ENCODE results near the gene NDUFV3.
"Not testable (repeated sequence)": the region's sequence is repeated elsewhere in the genome, so short reads cannot be mapped to it uniquely, and the experiment has no call there.

The NDUFV3 gene

DNA sequence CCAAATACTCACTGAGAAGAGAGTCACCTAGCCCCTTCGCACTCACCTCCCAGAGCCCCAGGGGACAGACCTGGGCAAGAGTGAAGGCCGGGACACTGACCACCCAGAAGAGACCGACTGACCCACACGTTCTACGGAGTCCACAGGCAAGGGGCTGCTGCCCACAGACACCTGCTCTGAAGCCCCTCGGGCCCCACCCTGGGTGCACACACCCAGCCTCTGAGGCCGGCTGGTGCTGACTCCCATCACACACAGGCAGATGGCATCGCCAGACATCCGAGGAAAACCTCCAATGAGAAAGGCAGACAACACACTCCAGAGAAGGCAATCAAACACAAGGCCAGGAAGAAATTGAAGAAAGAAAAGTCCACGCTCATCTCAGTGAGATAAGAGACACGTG is 35.9 kb upstream of the NDUFV3 start:
- no peak for DNase-seq

DNA sequence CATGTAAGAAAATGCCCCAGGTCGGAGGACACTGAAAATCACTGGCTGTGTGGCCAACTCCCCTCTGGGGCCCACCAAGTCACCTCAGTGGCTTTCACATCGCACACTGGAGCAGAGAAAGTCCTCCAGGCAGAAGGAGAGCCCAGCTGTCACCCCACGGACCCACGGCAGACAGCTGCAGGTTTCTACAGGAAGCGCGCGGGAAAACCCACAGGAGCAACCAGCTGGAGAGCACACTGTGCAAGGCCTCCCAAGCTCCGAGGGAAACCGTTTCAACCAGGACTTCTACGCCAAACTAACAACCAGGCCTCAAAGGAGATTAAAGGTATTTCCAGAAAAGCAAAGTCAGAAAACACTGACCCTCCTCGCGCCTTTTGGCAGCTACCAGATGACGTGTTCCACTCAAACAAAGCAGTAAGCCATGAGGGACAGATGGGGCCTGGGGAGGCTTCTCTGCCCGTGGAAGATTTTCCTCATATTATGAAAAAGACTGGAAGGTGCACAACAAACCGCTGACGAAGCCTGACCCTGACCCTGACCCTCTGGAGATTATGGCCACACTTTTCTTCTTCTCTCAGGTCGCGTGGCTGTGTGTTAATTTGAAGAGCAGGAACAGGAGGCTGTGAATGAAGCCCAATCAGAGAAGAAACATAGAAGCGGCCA is 34.8 kb upstream of the NDUFV3 start:
- no peak for DNase-seq

DNA sequence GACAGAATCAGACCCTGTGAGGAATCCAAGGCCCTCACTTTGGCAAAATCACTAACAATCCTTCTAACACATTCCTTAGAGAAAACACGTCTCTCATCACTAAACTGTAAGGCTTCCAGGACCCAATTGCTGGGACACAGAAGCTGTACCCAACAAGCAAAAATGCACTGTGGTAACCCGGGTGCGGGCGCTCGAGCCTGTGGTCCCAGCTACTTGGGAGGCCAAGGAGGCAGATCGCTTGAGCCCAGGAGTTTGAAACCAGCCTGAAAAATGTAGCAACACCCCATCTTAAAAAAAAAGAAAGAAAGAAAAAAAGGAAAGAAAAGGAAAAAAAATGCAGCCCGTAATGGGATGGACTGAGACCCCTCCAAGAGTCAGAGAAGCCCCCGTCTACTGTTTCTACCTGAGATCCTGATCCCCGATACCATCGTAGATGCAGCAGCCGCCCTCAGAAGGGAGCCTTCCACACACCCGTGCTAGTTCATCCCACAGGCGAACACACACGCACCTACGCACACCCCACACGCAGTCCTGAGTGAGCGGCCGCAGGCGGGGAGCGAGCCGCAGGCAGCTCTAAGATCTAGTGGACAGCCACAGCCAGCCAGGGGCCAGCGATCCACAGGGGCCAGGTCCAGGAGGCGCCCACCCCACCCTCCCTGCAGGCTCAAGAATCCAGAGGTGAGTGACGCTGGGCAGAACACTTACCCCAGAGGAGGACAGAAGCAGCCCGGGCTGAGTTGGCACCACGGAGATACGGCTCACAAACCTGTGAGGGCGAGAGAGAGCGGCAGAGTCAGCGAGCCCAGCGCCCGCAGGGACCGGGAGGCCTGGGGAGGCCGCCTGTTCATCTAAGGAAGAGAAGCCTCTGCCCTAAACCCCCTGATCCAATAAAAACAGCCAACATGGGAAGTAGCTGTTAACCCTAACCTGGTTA is 33.9 kb upstream of the NDUFV3 start:
- no peak for DNase-seq

DNA sequence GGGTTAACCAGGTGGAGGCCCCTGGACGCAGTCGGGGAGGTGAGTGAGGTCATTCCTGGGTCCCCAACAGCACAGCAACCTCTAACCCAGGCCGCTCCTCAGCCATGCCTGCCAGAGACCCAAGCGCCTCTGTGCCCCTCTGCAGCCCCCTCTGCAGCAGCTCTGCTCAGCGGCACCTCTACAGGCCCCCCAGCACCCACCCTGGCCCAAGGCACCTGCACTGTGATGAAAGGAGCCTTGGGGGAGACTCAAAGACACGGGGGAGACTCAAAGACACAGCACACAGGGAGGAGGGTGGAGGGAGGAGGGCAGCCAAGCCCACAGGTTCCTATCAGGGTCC is 33.2 kb upstream of the NDUFV3 start:
- DNase-seq, result no peak

DNA sequence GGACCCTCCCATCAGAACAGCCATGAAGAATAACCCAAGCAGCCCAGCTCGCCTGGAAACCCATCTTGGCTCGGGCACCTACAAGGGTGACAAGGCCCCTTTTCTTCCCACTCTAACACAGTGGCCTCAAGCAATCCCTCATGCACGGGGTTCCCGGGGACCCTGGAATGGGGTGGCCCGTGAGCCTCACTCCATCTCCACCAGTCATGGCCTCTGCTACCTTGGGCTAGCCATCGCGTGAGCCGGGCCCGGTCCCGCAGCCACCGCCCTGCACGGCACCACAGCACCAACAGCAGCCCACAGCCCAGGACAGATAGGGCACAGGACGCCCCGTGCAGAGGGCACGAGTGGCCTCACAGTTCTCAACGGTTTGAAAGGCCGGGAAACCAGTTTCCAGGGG is 32.8 kb upstream of the NDUFV3 start:
- DNase-seq, result no peak

DNA sequence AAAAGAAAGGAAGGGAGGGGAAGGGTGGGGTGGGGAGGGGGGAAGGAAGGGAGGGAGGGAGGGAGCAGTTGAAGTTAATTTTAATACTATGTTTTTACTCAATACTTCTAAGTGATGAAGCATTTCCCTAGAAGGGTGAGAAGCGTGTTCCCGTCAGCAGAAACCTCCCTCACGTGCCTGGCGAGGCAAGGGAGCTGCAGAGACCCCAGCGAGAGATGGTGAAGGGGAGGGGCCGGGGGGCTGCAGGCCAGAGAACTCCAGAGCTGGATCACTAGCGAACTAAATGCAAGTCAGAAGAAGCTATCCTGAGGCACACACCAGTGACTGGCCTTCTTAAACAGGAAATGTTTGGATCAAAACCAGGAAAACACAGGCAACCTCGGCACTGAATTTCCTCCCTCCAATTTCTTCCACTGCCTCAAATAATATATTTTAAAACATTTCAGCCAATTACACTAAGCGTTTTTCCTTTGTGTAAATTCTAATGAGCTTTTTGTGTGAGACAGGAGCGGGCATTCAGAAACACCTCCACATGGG is 31.7 kb upstream of the NDUFV3 start:
- no peak for DNase-seq

DNA sequence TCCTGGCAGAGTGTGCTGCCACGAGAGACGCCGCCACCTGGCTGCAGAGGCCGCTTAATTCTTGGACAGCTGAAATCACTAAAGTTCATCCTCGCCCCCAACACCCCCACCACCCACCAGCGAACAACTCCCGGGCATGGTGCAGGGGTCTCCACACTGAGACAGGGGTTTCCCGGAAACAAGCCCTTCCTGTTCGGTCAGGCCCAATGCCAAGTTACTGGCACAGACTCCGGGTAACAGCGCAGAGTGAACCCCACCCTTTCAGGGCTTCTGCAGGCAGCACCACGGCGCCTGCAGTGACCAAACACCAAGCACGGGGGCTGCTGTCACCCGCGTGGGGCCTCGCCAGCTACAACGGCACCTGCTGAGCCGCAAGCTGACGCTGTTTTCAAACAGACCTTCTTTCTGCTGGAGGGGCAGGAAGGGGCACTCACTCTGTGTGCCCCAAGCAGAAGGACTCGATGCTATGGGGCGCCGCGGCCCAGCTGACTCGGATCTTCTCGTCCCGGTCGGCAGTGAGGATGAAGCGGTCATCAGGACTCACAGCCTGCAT is 31.2 kb upstream of the NDUFV3 start:
- DNase-seq, result no peak

DNA sequence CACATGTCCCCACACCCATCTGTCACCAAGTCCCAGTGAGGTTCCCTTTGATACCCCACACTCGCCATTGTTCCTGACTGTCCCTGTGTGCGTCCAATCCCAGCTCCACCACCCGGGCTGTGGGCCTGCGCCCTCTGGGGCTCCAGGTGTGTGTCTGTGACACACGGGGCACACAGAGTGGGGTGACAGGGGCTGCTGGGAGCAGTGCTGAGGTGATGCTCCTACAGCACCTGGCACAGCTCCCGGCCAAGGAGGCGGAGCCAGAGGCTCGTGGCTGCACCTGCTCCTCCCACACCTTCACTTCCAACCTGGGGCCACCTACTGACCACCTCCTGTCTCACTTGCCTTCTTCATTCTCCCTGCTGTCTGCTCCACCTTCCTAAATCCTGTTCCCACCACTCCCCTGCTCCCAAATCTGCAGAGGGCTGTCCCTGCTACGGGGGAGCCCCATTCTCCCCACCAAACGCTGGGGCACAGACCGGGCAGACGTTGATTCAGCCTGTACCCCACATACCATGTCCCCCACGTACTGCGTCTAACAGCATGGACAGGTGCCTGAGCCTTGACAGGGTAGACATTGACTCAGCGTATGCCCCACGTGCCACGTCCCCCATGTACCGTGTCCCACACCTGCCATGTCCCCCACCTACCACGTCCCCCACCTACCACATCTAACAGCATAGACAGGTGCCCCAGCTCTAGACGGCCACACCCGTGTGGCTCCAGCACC is 30.2 kb upstream of the NDUFV3 start:
- DNase-seq, result no peak

DNA sequence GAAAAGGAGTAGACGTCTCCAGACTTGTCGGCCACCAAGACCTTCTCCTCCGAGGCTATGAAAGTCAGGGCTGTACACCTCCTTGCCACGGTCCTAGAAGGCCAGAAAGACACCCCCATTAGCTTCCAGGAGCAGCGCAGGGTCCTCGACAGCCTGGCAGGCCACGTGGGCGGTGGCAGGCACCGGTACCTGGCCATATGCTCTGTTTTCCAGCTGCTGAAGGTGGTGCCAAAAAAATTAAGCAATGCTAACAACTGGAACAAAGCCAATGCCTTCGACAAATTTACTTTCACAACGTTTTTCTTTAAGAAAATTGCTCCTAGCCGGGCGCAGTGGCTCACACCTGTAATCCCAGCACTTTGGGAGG is 29.6 kb upstream of the NDUFV3 start:
- DNase-seq, result no peak

DNA sequence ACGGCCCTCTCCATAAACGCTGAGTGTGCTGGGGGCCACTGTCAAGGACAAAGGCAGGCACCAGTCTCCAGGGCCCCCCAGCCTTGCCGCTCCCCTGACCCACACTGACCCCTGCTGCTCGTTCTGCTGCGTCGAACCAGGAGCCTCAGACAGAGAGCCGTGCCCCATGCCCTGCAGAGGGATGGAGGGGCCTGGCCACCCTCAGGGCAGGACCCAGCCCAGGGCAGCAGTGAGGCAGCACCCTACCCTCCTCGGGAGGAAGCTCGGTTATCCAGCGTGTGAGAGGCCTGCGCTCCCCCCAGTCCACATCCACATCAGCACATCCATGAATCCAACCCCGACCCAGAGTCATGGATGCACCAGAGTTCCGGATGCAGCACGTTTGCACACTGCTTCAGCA is 28.8 kb upstream of the NDUFV3 start:
- no peak for DNase-seq

DNA sequence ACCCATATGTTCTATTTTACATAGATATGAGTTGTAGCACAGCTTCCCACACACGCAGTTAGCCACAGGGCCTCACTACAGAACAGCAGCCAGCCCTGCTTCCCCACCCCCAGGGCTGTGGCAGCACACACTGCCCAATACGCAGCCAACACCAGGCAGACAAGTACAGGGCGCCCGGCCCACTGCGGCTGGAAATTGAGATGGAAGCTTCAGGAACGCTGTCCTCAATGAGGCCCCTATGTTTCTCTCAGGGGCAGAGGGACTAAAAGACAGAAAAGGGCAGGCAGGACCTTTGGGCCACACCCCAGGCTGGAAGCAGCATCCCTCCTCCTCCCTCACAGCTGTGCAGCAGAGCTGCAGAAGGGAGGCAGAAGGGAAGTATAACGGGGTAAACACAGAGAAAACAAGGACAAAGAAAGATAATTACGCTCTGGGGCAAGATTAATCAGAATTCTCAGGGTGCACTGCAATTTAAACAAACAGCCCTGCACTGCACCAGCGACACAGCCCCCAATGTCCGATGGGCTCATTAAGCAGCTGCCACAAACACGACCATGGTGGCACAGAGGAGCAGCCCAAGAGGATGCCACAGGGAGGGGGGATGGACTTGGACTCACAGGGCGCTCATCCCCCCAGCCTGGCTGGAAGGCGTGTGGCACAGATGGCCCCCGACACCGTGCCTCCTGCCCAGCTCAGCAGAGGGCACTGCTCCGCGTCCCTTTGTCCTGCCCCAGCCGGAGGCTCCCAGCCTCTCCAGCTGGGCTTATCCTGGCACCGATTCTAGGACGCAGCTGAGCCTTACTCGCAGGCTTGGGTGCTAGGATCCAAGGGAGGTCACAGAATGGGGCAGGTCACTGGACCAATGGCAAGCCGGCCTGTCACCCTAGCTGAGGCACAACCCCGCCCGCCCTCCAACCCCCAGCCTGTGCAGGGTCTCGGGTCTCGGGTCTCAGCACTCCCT is 28.0 kb upstream of the NDUFV3 start:
- no peak for DNase-seq

DNA sequence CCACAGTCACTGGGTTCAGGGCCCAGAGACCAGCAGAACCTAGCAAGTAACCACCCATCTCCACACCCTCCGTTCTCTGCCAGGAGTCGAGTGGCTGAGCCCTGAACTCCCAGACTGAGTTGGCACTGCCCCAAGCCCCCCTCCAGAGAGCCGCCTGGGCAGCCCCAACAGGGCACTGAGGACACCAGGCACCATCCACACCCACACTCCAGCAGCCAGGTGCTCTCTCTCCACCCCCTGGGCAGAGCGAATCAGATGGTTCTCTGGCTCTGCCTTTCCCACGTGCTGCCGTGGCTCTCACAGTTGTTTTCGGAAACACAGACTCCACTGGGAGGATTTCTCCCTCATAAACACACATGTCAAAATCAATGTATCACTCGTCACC is 27.3 kb upstream of the NDUFV3 start:
- no peak for DNase-seq

DNA sequence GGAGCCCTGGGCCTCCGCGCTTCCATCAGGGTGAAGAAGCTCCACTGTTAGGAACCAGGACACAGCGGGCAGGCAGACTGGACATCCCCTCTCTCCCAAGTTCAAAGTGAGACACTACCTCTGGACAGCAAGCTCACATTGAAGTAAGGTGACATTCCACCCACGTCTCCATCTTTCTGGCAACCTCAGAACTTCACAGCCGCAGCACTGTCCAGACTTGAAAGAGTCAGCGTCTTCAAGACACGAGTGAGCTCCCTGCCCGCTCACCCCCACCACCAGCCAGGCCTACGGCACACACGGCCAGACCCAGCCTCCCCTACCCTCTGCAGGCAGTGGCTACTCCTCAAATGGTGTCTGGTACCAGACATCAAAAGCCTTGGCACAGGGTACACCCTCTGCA is 24.9 kb upstream of the NDUFV3 start:
- no peak for DNase-seq

DNA sequence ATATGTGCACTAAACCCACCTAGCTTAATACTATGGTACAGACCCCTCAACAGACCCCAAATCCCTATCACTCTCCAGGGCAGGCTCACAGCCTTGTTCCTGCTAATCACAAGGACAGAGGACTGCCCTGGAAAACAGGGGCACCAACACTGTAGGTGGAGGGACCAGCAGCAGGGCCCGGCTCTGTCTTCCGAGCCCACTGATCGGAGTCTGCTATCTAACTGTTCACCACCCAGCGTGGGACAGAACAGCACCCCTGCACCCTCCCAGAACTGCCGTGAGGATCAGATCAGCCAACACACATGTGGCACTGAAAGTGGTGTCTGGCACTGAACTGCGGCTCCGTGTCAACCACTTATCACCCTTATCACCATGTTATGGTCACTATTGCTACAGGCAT is 20.0 kb upstream of the NDUFV3 start:
- DNase-seq, result no peak

DNA sequence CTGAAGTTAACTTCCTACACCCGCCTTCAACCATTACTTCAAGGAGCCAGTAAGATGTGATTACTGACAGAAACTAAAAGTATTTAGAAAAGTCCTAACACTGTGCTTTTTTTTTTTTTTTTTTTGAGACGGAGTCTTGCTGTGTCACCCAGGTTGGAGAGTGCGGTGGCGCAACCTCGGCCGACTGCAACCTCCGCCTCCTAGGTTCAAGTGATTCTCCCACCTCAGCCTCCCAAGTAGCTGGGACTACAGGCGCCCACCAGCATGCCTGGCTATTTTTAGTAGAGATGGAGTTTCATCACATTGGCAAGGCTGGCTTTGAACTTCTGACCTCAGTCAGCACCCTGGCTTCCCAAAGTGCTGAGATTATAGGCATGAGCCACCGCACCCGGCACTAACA is 17.3 kb upstream of the NDUFV3 start:
- not testable (repeated sequence) for DNase-seq

DNA sequence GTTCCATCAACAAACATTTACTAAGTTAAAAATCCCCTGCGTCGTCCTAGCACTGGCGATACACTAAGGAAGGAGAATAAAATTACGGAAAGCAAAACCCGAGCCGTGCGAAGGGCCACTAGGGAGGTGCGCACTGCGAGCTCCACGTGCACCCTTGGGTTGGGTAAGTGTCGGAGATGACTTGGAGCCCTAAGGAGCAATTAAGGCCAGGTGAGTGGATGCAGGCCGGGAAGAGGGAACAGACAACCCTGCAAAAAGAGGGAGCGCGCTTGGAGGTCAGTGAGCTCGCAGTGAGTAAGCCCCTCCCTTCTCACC is 14.5 kb upstream of the NDUFV3 start:
- DNase-seq, result no peak

DNA sequence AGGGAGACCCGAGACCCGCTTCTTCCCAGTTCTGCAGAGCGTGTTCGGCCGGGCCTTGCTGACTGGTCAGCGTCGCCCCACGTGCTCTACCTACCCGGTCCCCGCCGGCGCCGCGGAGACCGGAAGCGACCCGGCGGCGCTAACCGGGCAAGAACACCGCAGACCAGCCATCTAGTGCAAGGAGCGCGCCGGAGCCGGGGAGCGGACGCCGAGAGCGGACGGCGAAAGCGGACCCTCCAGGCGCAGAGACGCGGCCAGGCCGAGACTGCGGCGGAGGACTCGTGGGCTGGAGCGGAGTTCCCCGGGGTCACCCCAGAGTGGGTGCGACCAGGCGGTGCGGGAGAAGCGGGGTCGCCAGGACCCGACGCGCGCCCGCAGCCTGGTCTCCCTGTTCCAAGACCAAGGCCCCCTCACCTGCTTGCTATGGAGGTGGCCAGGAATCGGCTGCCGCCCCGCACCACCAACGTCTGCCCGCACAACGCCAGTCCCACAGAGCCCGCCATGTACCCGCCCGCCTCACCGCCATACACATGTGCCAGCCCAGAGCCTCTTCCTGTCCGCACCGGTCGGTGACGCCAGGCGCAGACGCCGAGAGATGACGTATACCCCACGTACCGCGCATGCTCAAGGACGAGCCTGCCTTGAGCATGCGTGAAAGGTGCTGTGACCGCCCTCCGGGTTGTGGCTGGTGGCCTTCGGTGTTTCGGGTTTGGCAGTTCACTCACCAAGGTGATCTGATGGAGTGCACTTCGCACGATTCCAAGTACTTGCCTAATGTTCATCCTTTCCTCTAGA is 13.9 kb upstream of the NDUFV3 start, which contains the start of gene WDR4:
Gene WDR4 (minus strand): TSS at position 547 of the 795 bp plus-strand sequence. CDS start 44 bp downstream, at position 503.
- peak; percentile 97 for DNase-seq

DNA sequence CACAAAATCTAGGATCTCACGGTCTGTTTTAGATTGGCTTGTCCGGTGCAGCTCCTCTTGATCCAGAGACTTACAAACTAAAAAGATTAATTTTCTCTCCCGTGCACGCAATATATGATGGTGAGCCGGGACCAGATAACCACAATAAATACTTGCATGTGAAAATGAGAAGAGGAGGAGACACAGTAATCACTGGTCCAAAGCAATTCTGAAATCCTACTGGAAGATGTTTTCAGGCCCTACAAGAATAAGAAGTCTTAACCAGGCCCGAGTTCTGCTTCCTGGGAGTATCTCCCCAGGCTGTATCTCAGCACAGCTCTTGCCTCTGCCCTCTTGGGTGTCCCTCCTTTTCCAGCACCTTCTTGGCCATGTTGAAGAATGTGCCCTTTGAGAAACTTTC is 12.8 kb upstream of the NDUFV3 start:
- DNase-seq, result no peak

DNA sequence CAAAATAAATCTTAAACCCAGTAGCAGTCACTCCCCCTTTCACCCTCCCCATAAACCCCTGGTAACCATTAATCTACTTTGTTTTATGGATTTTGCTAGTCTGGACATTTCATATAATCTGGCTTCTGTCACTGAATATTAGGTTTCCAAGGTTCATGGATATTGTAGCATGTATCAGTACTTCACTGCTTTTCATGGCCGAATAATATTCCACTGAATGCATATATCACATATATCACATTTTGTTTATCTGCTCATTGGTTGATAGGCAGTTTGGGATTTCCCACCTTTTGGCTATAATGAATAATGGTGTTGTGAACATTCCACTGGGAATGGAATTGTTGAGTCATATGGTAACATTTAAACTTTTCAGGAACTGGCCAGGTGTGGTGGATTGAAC is 9.2 kb upstream of the NDUFV3 start:
- DNase-seq, result no peak

DNA sequence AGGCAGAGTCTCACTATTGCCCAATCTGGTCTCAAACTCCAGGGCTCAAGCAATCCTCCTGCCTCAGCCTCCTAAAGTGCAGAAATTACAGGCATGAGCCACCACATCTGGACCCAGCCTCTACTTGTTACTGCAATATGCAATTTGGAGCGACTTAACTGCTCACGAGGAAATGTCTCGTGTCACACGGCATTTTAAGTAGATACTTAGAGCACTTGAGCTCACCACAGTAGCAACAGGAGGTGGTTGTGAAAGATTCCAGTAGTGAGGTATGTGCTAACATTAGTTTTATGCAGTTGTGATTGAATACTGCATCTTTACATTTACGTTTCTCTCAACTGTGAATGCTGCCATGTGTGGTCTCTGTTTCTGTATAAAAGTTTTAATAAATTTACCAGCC is 5.8 kb upstream of the NDUFV3 start:
- no peak for DNase-seq

DNA sequence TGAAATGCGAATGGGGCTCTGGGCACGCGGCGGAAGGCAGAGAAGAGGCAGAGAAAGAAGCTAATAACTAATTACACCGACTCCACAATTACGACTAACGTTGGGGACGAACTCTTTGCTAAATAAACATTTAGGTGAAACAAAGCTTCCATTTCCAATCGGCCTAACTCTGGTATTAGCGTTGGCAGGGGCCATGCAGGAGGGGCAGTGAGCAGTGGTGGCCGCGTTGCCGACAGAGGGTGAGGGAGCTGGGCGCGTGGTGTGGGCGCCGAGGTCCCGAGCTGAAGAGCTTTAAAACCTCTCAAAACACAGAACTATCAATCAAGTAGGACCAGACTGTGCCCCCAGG is 553 bp upstream of the NDUFV3 start:
- DNase-seq, result no peak

DNA sequence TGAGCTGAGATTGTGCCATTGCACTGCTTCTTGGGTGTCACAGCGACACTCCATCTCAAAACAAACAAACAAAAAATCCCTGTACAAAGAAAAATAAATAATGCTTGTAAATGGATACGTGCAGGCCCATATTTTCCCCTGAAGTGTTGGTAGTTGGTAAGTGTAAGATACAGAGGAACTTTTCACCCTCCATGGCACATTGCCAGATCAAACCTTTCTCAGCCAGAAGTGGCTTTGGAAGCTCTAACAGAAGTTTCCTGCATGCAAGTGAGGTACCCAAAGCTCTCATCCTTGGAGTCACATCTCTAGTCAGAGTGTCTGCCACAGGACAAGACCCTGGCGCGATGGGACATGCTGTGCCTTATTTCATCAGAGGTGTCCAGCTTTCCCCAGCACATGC is 7.3 kb downstream of the NDUFV3 start:
- no peak for DNase-seq

All from fibroblast of upper back skin (primary cell).